H1 (cell line): ENCODE measurements around the gene PHLPP2. TPM values are rescaled to one million over a fixed set of nuclear protein-coding genes. Genes with fewer than 3 reads are reported as not detected.

Source experiments
- ASH2L ChIP-seq: fragments of 200-600, 300-600 bp; sonication (generic); IDR thresholded peaks from one replicate; pipeline ENCODE4 v1.7.1; 2017; ENCODE audit warnings: low read length
- BCL11A ChIP-seq, 2 experiments: IDR thresholded peaks; one replicate each; pipeline ENCODE4 v1.6.1; 2011; ENCODE audit warnings: low read depth in 2 of 2, low read length in 2 of 2, mild to moderate bottlenecking in 2 of 2
- CBX8 ChIP-seq: fragments of 300-800, 300-1000 bp; sonication (generic); IDR thresholded peaks from 2 replicates; pipeline ENCODE4 v1.7.1; 2016; ENCODE audit warnings: low read depth, low read length, borderline replicate concordance
- CREB1 ChIP-seq: IDR thresholded peaks from 2 replicates; pipeline ENCODE4 v1.6.1; 2012; ENCODE audit warnings: inconsistent platforms
- CTCF ChIP-seq, 3 experiments: IDR thresholded peaks; 1 replicate in 2 of 3; 2 replicates in 1 of 3; pipeline versions ENCODE4 v1.5.1 to v1.6.1; 2011; ENCODE audit warnings: low read length in 3 of 3, mild to moderate bottlenecking in 3 of 3, inconsistent platforms in 2 of 3, low read depth in 1 of 3, moderate library complexity in 1 of 3; ENCODE audit not compliant: insufficient read depth in 1 of 3; ENCODE audit errors: control extremely low read depth in 1 of 3
- E2F6 ChIP-seq: IDR thresholded peaks from 2 replicates; pipeline ENCODE4 v1.6.1; 2012; ENCODE audit warnings: inconsistent platforms
- EZH2 ChIP-seq: fragments of 200-600 bp; sonication (generic); IDR thresholded peaks from 2 replicates; pipeline ENCODE4 v1.7.1; 2012; ENCODE audit warnings: low read depth, mild to moderate bottlenecking, moderate library complexity, low read length, inconsistent platforms; ENCODE audit not compliant: severe bottlenecking
- FOSL1 ChIP-seq: IDR thresholded peaks from 2 replicates; pipeline ENCODE4 v1.6.1; 2011; ENCODE audit warnings: mild to moderate bottlenecking, low read depth, low read length, moderate library complexity; ENCODE audit not compliant: insufficient read depth
- MAFK ChIP-seq: IDR thresholded peaks from 2 replicates; pipeline ENCODE4 v1.6.1; 2012; ENCODE audit warnings: low read depth, mild to moderate bottlenecking, improper control_type of control experiment, low read length
- POLR2AphosphoS5 ChIP-seq: IDR thresholded peaks from 2 replicates; pipeline ENCODE4 v1.6.1; 2011; ENCODE audit warnings: low read depth, low read length
- SUZ12 ChIP-seq: fragments of 200-600 bp; sonication (generic); IDR thresholded peaks from 2 replicates; pipeline ENCODE4 v1.6.1; 2012; ENCODE audit warnings: mild to moderate bottlenecking, inconsistent platforms, low read length, moderate library complexity, mixed read lengths
- TAF1 ChIP-seq: IDR thresholded peaks from 2 replicates; pipeline ENCODE4 v1.6.1; 2011; ENCODE audit warnings: mild to moderate bottlenecking, low read depth, low read length
- TAF7 ChIP-seq: optimal IDR thresholded peaks from 2 replicates; pipeline ENCODE3; 2011; ENCODE audit warnings: low read depth, mild to moderate bottlenecking, inconsistent platforms, low read length, moderate library complexity, borderline replicate concordance
- ZNF274 ChIP-seq: IDR thresholded peaks from 2 replicates; pipeline ENCODE4 v1.7.0; 2012; ENCODE audit warnings: low read length, borderline replicate concordance; ENCODE audit errors: extremely low read depth
- polyA plus RNA-seq, 7 experiments: library from polyadenylated mRNA; depleted of rRNA in 3 of 7; stranded (reverse) in 5 of 7; unstranded in 2 of 7; fragments of >200 nt in 5 of 7; fragments of 200-250 nt in 2 of 7; gene quantifications; 1 replicate in 5 of 7; 2 replicates in 1 of 7; 4 replicates in 1 of 7; pipeline versions ENCODE4 v1.2.1 to v1.2.3, GENCODE V29; 2011 to 2013; ENCODE audit warnings: missing spikeins in 2 of 7, mixed read lengths in 2 of 7
- total RNA-seq: library from RNA; stranded (reverse); fragmentation: NEBNext Ultra II Directional; extraction: Animal tissue kit (Norgen Biotek cat#: 25700); gene quantifications from 2 replicates; pipeline ENCODE4 v1.2.1, GENCODE V29; 2021

The PHLPP2 gene
- total and polyA plus RNA-seq, 2 of the 8 experiments (the other 6 are each of a cell fraction or from before 2014, with no cell fraction given) = 7.3 to 12.9 TPM

- TF ChIP-seq BCL11A (IDR thresholded peaks at IDR 0.05; ENCODE audit: low read depth in 2 of 2, low read length in 2 of 2) (no peak), TAF1 (peak; percentile 92), CBX8 (no peak), ASH2L (peak; percentile 74), POLR2AphosphoS5 (peak; percentile 82), EZH2 (peak; percentile 32), TAF7 (peak; percentile 90), SUZ12 (no peak), E2F6 (peak; percentile 93), CTCF (IDR thresholded peaks at IDR 0.05; ENCODE audit: control extremely low read depth in 1 of 3, insufficient read depth in 1 of 3, low read depth in 1 of 3, low read length in 3 of 3) (peak in 2 of 3 experiments; percentile 14 to 27; a peak in 2 of 4 replicates), ZNF274 (no peak), CREB1 (no peak), MAFK (no peak), FOSL1 (no peak)
Measured at GRCh38 chr16:71626018-71626857, 98.3 kb downstream of the PHLPP2 start, which contains the start of gene MARVELD3 (continued).
